Bone marrow (tissue), 2 donors: ENCODE results near the gene CDH18.
"Not testable (repeated sequence)": the region's sequence is repeated elsewhere in the genome, so short reads cannot be mapped to it uniquely, and the experiment has no call there.

Source experiments
- DNase-seq, 2 donors: peaks; one replicate each; lab custom pipeline; 2025; lab: John Stamatoyannopoulos, UW

Gene CDH18

GRCh38 chr5:19859020-19859419 lies 129.0 kb downstream of the CDH18 start:
- no peak for DNase-seq

GRCh38 chr5:19855931-19856330 lies 132.1 kb downstream of the CDH18 start:
- no peak for DNase-seq

DNA sequence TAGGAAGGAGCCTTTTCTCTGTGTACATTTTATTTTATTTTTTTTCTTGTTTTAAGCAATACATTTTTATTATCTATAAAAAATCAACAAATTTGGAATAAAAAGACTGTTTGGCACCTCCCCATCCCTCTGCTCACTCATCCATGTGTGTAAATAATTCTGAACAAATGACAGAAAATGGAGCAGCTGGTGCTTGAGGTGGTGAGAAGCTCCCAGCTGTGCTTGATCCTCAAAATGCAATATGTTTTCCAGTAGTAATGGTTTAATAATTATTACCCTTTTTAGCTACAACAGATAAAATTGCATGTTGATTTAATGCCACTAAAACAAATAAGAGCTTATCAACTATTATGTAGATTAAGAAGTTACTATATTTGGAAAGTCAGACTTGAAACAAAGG lies 132.5 kb downstream of the CDH18 start:
- DNase-seq, result no peak

DNA sequence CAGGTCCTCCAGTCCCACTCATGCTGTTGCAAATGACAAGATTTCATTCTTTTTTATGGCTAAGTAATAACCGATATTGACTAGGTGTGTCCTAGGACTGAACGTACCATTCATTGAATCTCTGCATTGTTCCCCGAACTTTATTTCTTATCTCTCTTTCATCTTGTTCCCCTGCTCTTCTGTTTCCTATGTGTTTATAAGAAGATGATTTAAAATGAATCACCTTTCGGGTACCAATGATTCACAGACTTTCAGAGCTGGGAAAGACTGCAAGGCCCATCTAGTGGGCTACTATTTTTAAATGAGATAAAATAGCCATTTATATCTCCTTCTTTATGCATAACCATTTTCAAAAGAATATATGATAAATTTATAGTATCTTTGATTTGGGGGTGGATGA lies 133.0 kb downstream of the CDH18 start:
- DNase-seq, result no peak

DNA sequence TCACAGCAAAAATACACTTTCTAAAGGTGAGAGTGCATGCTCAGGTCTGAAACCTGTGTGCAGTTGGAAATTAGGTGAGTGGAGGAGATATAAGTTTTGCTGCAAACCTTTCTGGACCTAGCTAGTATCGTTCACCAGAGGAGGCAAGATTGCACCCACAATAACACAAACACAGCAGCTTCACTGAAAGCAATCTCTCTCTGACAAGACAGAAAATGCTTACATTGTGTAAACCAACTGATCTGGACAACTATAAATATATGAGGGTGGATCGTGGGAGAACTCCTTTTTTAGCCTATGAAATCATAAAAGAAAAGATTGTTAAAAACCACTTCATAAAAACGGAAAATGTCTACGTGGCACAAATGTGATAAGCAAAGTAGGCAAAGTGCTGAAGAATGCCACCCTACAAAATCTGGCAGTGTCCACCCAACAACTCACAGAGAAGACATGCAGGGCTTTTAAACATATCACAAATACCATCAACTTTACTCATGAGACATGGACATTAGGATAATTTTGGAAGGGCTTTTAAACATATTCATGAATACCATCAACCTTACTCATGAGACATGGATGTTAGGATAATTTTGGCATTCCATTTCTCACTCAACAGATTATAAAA lies 134.3 kb downstream of the CDH18 start:
- DNase-seq, result no peak

DNA sequence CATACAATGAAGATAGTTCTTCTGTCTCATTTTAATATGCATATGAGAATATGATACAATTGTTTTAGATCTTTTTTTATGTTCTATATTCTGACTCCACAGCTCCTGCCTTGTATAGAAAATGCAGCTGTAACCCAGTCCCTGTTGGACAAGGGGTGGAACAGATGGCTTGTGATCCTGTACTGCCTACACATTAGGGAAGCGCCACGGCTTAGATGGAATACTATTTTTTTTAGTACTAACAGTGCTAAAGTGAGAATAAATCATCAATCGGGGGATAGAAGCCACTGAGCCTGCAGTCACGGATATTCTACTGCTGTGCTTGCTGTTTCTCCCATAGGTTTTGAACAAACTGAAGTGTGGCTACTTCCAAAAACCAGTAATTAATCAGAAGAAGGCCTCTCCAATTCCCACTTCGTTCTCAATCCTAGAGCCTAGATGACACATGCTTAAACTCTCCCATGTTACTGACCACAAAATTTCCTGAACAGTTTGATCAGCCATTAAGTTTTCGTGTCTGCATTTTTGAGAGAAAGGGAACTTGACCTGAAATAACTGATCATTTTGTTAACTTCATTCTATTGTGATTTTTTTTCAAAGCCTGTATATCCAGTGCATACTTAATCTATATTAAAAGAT lies 150.3 kb downstream of the CDH18 start:
- DNase-seq, result no peak

- DNase-seq, result no peak
Observed at GRCh38 chr5:19835442-19835841, 152.6 kb downstream of the CDH18 start.

- not testable (repeated sequence) for DNase-seq
Observed at GRCh38 chr5:19812720-19813119, 175.3 kb downstream of the CDH18 start.

DNA sequence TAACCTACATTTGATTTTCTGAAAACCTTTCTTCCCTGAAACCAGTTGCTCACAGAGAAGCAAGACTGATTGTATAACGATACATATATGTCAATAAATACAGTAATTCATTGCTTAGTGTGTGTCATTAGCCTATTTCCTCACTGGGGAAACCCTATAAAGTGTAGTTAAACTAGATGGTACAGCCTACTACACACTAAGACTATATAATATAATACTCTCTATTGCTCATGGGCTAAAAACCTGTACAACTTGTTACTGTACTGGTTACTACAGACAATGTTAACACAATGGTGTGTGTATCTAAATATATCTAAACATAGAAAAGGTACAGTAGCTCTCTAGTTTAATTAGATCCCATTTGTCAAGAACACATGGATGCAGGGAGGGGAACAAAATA lies 181.2 kb downstream of the CDH18 start:
- no peak for DNase-seq

DNA sequence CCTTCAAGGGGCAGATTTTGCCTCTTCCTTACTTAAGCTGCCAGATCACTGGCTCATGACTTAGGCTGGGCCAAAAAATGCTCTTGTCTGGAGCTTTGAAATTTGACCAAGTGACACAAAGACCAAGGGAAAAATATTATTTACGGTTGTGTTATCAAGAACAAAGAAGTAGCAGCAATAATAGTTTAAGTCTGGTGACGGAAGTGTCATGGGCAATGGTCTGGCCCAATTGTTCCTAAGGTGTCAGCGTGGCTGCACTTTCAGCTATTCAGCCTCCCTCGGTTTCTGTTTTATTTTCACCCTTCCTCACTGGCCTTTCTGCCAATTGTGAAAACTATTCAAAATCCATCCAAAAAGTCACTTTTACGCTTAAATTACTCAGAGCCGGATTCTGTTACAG lies 185.3 kb downstream of the CDH18 start:
- DNase-seq, result no peak

- DNase-seq, result no peak
Observed at GRCh38 chr5:19795218-19795617, 192.8 kb downstream of the CDH18 start.

DNA sequence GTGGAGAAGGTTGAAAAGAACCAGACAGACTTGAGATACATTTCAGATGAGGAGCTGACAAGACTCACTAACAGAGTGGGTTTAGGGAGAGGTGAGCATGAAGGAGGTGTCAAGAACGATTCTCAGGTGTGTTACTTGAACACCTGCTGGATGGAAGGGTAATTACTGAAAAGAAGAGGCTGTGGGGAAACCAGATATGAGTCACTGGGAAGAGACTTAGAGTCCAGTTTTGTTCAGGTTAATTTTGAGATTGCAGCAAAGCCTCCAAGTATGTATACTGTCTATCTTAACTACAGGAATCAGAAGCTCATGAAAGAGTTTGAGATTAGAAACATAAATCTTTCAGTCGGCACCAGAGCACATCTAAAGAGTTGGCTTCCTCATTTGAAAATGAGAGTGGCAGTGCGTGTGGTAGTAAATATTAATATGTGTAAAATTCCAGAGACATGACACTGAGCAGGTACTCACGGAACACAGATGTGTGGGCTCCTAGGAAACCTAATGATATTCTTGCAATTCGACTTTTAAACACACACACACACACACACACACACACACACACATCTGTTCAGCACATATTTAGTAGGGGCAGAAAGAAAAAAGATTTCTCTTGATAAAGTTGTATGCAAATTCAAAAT lies 197.1 kb downstream of the CDH18 start:
- DNase-seq, result no peak

DNA sequence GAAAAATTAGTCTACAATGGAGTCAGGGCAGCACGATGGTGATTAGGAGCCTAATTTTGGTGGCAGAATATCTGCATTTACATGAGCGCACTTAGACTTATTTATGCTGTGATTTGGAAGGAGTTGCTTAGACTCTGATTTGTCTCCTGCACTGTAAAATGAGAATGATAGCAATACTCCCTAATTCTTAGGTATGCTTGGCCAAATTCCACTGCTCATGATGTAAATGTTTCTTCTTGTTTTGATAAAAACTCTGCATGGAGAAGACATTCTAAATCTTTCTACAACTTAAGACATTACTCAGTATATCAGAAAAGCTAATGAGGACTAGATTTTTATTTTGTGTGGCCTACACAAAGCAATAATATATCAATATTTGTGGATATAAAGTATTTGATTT lies 205.4 kb downstream of the CDH18 start:
- DNase-seq, result no peak

DNA sequence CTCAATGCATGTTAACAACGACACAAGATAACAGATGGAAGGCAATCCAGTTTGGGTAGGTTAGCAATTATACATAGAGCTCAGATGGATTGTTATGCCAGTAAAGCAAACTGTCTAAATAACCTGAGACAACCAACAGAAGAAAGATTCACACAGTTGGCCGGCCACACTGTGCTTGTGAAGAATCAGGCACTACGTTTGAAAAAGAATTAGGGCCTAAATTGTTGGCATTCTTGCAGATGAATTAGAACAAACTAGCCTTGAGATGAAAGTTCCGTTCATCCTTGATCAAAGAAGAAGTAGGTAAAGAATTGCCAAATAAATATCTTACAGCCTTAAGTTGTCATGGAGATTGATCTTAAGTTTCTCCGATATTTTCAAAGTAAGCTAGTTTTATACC lies 210.6 kb downstream of the CDH18 start:
- DNase-seq, result no peak

DNA sequence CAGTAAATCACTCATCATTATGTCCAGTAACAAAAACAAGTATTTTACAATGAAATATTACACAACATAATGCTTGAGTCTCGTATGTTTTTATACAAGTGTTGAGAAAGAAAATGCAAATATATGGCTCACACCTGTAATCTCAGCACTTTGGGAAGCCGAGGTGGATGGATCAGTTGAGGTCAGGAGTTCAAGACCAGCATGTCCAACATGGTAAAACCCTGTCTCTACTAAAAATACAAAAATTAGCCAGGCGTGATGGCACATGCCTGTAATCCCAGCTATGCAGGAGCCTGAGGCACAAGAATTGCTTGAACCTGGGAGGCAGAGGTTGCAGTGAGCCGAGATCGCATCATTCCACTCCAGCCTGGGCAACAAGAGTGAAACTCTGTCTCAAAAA lies 211.1 kb downstream of the CDH18 start:
- DNase-seq, result not testable (repeated sequence)

GRCh38 chr5:19771174-19771835 lies 216.7 kb downstream of the CDH18 start:
- no peak for DNase-seq

DNA sequence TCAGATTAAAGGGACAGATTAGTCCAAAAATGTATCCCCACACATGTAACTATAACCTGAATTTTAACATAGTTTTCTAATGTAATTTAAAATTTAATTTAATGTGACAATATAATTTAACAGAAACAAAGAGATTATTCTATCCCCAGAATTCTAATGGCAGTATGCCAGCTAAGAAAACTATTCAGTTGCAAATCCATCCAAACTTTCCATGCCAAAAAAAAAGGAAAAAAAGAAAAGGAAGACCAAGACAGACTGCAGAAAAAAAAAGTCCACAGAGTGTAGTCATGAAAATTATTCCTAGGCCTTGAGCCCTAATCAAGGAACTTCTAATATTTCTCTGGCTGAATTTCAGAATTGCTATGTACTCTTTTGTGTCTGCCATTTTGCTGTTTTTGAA lies 217.6 kb downstream of the CDH18 start:
- no peak for DNase-seq

DNA sequence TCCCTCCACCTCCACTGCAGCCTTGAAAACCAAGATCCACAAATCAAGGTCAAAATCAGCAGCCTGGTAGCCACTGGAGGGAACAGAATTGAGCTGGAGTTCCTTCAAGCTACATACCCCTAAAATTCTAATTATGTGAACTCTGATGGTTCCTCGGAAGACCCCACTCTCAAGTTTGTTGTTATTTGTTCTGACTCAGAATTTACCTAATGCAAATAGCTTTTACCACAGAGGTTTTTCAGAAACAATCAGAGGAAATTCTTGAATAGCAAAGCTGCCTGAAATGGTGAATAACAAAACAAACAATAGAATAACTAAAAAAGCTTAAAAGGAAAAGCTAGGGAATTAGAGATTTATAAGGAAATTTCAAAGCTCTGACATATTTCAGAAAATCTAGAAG lies 220.0 kb downstream of the CDH18 start:
- DNase-seq, result no peak

GRCh38 chr5:19753579-19753978 lies 234.4 kb downstream of the CDH18 start:
- no peak for DNase-seq

DNA sequence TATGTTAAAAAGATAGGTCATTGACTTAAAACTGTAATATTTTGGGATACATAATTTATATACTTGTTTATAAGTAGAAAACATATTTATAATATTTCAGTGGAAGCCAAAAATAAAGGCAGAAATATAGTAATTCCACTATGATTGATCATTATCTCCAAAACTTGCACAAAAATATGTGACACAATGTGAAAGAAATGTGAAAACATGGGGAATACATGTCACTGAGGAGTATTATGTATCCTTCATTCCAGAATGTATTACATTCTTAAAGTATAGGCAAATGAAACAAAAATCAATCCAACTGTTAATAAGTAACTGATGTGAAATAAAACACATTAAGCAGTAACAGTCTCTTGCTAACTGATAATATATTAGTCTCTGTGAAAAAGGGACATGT lies 236.7 kb downstream of the CDH18 start:
- no peak for DNase-seq

DNA sequence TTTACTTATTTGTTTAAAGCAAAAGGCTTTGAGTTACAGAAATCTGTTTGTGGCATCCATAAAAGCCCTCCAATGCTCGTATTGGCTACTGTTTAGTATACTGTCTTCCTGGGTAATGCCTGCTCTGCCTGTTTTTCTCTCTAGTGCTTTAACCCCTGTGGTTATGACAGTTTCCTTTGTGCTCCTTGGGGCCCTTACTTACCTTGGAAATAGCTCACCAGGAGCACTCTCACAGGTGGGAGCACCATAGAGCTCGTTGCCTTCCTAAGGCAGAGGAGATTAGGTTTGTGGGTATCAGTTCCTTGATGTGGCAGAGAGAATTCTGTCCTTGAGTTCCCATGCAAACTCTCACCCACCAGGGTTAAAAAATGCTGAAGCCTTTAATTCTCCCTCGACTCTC lies 242.8 kb downstream of the CDH18 start:
- no peak for DNase-seq

GRCh38 chr5:19739671-19740070 lies 248.3 kb downstream of the CDH18 start:
- DNase-seq, result no peak

DNA sequence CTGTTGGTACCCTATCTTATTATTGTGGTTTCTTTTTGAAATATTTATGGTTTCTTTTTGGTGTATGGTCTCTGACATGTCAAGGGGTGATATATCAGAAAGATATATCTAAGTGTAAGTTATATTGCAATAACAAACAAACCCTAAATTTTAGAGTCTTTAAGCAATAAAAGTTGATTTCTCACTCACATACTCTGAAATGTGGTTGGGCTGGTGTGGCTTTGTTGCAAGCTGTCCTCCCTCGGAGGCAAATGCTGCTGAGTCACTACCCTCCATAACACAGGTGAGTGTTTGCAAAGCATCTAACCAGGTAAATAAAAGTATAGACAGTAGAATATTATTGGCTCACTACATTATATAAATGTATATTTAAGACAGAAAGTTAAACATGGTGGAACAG lies 253.2 kb downstream of the CDH18 start:
- no peak for DNase-seq
